Measurements from ENCODE around the gene ZCCHC7. TPM values are rescaled to one million over a fixed set of nuclear protein-coding genes. Genes with fewer than 3 reads are reported as not detected.

ZCCHC7 gene
- total and polyA plus RNA-seq, 2 of the 8 experiments (the other 6 are each of a cell fraction or from before 2014, with no cell fraction given): 12.2 to 27.5 TPM

DNA sequence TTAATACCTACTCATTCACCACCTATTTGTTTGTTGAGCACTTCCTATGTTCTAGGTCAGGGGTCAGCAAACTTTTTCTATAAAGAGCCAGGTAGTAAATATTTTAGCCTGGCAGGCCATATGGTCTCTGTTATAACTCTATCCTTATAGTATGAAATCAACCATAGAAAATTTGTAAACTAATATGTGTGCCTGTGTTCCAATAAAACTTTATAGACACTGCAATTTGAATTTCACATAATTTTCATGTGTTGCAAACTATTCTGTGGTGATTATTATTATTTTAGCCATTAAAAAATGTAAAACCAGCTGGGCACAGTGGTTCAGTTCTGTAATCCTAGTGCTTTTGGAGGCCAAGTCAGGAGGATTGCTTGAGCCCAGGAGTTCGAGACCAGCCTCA, 223.3 kb downstream of the ZCCHC7 start (continued):
- TF ChIP-seq, protein P1, sequence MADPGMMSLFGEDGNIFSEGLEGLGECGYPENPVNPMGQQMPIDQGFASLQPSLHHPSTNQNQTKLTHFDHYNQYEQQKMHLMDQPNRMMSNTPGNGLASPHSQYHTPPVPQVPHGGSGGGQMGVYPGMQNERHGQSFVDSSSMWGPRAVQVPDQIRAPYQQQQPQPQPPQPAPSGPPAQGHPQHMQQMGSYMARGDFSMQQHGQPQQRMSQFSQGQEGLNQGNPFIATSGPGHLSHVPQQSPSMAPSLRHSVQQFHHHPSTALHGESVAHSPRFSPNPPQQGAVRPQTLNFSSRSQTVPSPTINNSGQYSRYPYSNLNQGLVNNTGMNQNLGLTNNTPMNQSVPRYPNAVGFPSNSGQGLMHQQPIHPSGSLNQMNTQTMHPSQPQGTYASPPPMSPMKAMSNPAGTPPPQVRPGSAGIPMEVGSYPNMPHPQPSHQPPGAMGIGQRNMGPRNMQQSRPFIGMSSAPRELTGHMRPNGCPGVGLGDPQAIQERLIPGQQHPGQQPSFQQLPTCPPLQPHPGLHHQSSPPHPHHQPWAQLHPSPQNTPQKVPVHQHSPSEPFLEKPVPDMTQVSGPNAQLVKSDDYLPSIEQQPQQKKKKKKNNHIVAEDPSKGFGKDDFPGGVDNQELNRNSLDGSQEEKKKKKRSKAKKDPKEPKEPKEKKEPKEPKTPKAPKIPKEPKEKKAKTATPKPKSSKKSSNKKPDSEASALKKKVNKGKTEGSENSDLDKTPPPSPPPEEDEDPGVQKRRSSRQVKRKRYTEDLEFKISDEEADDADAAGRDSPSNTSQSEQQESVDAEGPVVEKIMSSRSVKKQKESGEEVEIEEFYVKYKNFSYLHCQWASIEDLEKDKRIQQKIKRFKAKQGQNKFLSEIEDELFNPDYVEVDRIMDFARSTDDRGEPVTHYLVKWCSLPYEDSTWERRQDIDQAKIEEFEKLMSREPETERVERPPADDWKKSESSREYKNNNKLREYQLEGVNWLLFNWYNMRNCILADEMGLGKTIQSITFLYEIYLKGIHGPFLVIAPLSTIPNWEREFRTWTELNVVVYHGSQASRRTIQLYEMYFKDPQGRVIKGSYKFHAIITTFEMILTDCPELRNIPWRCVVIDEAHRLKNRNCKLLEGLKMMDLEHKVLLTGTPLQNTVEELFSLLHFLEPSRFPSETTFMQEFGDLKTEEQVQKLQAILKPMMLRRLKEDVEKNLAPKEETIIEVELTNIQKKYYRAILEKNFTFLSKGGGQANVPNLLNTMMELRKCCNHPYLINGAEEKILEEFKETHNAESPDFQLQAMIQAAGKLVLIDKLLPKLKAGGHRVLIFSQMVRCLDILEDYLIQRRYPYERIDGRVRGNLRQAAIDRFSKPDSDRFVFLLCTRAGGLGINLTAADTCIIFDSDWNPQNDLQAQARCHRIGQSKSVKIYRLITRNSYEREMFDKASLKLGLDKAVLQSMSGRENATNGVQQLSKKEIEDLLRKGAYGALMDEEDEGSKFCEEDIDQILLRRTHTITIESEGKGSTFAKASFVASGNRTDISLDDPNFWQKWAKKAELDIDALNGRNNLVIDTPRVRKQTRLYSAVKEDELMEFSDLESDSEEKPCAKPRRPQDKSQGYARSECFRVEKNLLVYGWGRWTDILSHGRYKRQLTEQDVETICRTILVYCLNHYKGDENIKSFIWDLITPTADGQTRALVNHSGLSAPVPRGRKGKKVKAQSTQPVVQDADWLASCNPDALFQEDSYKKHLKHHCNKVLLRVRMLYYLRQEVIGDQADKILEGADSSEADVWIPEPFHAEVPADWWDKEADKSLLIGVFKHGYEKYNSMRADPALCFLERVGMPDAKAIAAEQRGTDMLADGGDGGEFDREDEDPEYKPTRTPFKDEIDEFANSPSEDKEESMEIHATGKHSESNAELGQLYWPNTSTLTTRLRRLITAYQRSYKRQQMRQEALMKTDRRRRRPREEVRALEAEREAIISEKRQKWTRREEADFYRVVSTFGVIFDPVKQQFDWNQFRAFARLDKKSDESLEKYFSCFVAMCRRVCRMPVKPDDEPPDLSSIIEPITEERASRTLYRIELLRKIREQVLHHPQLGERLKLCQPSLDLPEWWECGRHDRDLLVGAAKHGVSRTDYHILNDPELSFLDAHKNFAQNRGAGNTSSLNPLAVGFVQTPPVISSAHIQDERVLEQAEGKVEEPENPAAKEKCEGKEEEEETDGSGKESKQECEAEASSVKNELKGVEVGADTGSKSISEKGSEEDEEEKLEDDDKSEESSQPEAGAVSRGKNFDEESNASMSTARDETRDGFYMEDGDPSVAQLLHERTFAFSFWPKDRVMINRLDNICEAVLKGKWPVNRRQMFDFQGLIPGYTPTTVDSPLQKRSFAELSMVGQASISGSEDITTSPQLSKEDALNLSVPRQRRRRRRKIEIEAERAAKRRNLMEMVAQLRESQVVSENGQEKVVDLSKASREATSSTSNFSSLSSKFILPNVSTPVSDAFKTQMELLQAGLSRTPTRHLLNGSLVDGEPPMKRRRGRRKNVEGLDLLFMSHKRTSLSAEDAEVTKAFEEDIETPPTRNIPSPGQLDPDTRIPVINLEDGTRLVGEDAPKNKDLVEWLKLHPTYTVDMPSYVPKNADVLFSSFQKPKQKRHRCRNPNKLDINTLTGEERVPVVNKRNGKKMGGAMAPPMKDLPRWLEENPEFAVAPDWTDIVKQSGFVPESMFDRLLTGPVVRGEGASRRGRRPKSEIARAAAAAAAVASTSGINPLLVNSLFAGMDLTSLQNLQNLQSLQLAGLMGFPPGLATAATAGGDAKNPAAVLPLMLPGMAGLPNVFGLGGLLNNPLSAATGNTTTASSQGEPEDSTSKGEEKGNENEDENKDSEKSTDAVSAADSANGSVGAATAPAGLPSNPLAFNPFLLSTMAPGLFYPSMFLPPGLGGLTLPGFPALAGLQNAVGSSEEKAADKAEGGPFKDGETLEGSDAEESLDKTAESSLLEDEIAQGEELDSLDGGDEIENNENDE (IDR thresholded peaks at IDR 0.05; ENCODE audit: insufficient replicate concordance, low read length): no peak
- TF ChIP-seq YY1 (IDR thresholded peaks at IDR 0.05; ENCODE audit: low read depth, low read length): no peak
- TF ChIP-seq POU5F1 (IDR thresholded peaks at IDR 0.05; ENCODE audit: low read depth, low read length): no peak
- TF ChIP-seq JUND (IDR thresholded peaks at IDR 0.05; ENCODE audit: low read length): no peak
- no peak for TF ChIP-seq CTBP2 (IDR thresholded peaks at IDR 0.05; ENCODE audit: borderline replicate concordance, insufficient read depth, insufficient read length, low read length)
